Fibroblast of pulmonary artery (primary cell): ENCODE data around the gene TNFRSF25.

Source experiments
- DNase-seq: peaks from one replicate; pipeline ENCODE4 v3.0.0-alpha.2; 2010; ENCODE audit warnings: low read depth
- H3K4me3 ChIP-seq: replicated peaks from 2 replicates; pipeline ENCODE4 v1.5.1; 2011; ENCODE audit warnings: low read depth, mild to moderate bottlenecking, control low read depth, low read length, moderate library complexity
- CTCF ChIP-seq: IDR thresholded peaks from 2 replicates; pipeline ENCODE4 v1.5.1; 2011; ENCODE audit warnings: mild to moderate bottlenecking, control low read depth, low read length, inconsistent platforms; ENCODE audit errors: missing control alignments

Gene TNFRSF25

GRCh38 chr1:6502000-6502891, 36.3 kb upstream of the TNFRSF25 start:
- H3K4me3 ChIP-seq: no peak overlapping the region
- peak; percentile 41 for DNase-seq
- no peak for TF ChIP-seq CTCF

- no peak overlapping the region for H3K4me3 ChIP-seq
- TF ChIP-seq CTCF: no peak
- no peak for DNase-seq
Observed at GRCh38 chr1:6501279-6501813, 35.4 kb upstream of the TNFRSF25 start.

- H3K4me3 ChIP-seq: no peak overlapping the region
- TF ChIP-seq CTCF: no peak
- no peak for DNase-seq
Observed at GRCh38 chr1:6500544-6501278, 34.7 kb upstream of the TNFRSF25 start.

GRCh38 chr1:6499296-6499695, 33.3 kb upstream of the TNFRSF25 start:
- no peak for TF ChIP-seq CTCF
- no peak overlapping the region for H3K4me3 ChIP-seq
- DNase-seq: no peak

- no peak overlapping the region for H3K4me3 ChIP-seq
- DNase-seq: no peak
- no peak for TF ChIP-seq CTCF
Observed at GRCh38 chr1:6498576-6499111, 32.7 kb upstream of the TNFRSF25 start.

- DNase-seq: no peak
- no peak for TF ChIP-seq CTCF
- peak overlapping the region; percentile 67 for H3K4me3 ChIP-seq
Observed at GRCh38 chr1:6497867-6498575, 32.0 kb upstream of the TNFRSF25 start.
